Measurements from ENCODE around the gene MPV17.
"Not testable (repeated sequence)": the region's sequence is repeated elsewhere in the genome, so short reads cannot be mapped to it uniquely, and the experiment has no call there.

MPV17 gene

GRCh38 chr2:27320958-27321543, 1.8 kb downstream of the MPV17 start:
- Histone ChIP-seq H3K27ac (ENCODE audit: low read length) (no peak overlapping the region), H3K79me2 (ENCODE audit: low read length) (peaks cover 29% of the 10 kb centered on the region), H3K4me1 (ENCODE audit: low read length) (peaks cover 14% of the 10 kb centered on the region), H3K27me3 (ENCODE audit: low read depth, low read length) (no peaks in the 10 kb centered on the region), H3K4me2 (ENCODE audit: low read length) (no peak overlapping the region), H4K20me1 (ENCODE audit: insufficient read depth, low read length) (no peaks in the 10 kb centered on the region), H3K36me3 (replicated peaks; ENCODE audit: low read depth, low read length) (peaks cover 8% of the 10 kb centered on the region), H3K9me3 (ENCODE audit: insufficient read depth, low read length) (no peaks in the 10 kb centered on the region), H2AFZ (ENCODE audit: low read depth, low read length) (no peak overlapping the region), H3K9ac (ENCODE audit: low read length) (no peak overlapping the region), H3K4me3 (ENCODE audit: low read length) (no peak overlapping the region)
- TF ChIP-seq, protein P1, sequence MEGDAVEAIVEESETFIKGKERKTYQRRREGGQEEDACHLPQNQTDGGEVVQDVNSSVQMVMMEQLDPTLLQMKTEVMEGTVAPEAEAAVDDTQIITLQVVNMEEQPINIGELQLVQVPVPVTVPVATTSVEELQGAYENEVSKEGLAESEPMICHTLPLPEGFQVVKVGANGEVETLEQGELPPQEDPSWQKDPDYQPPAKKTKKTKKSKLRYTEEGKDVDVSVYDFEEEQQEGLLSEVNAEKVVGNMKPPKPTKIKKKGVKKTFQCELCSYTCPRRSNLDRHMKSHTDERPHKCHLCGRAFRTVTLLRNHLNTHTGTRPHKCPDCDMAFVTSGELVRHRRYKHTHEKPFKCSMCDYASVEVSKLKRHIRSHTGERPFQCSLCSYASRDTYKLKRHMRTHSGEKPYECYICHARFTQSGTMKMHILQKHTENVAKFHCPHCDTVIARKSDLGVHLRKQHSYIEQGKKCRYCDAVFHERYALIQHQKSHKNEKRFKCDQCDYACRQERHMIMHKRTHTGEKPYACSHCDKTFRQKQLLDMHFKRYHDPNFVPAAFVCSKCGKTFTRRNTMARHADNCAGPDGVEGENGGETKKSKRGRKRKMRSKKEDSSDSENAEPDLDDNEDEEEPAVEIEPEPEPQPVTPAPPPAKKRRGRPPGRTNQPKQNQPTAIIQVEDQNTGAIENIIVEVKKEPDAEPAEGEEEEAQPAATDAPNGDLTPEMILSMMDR (IDR thresholded peaks at IDR 0.05; ENCODE audit: low read depth, low read length): no peak
- TF ChIP-seq EZH2phosphoT487 (IDR thresholded peaks at IDR 0.05; ENCODE audit: low read depth): no peak

DNA sequence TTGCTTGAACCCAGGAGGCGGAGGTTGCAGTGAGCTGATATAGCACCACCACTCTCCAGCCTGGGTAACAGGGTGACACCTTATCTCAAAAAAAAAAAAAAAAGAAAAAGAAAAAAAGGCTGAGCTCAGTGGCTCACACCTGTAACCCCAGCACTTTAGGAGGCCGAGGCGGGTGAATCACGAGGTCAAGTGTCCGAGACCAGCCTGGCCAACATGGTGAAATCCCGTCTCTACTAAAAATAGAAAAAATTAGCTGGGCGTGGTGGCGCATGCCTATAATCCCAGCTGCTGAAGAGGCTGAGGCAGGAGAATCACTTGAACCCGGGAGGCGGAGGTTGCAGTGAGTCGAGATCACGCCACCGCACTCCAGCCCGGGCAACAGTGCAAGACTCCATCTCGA, 3.1 kb downstream of the MPV17 start:
- not testable (repeated sequence) for H3K36me3 ChIP-seq (replicated peaks; ENCODE audit: low read depth, low read length); H3K27me3 ChIP-seq (ENCODE audit: low read depth, low read length); H4K20me1 ChIP-seq (ENCODE audit: insufficient read depth, low read length); H3K9ac ChIP-seq (ENCODE audit: low read length); H3K4me2 ChIP-seq (ENCODE audit: low read length); H3K27ac ChIP-seq (ENCODE audit: low read length); H2AFZ ChIP-seq (ENCODE audit: low read depth, low read length); H3K4me3 ChIP-seq (ENCODE audit: low read length); H3K9me3 ChIP-seq (ENCODE audit: insufficient read depth, low read length)
- H3K4me1 ChIP-seq (ENCODE audit: low read length): peaks cover 14% of the 10 kb centered on the region
- peaks cover 29% of the 10 kb centered on the region for H3K79me2 ChIP-seq (ENCODE audit: low read length)

DNA sequence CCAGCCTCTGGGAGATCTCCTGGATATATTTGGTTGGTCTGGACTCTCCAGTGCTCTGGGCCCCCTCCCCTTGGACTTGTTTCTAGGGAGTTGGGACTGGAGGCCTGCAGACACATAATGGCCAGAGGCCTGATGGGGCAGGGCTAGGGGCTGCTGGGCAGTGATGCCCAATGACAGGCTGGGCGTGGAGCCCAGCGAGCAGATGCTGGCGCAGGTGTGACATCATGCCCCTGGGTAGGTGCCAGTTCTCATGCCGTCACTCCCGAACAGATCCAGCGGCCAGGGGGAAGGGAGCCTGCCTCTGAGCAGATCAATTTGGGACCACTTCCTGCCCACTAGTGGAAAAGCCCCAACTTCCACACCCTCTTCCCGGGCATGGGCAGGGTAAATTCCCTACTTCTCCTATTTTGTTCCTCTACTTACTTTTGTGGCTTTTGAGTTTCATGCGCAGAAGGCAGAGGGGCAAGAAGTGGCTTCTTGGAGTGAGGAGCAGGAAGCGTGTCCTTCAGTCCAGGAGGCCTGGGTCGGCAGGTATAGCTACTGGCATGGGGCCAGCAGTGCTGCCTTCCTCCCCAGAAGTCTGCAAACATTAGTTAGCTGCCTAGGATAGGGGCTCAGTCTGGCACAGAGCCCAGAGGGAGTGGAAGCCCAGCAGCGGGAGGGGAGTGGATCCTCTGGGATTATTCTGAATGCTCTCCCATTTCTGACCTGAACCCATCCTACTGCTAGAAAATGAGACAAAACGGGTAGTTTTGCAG, 6.1 kb downstream of the MPV17 start:
- TF ChIP-seq, protein P1 (IDR thresholded peaks at IDR 0.05; ENCODE audit: low read depth, low read length): no peak
- no peak for TF ChIP-seq EZH2phosphoT487 (IDR thresholded peaks at IDR 0.05; ENCODE audit: low read depth)
- H3K79me2 ChIP-seq (ENCODE audit: low read length): peaks cover 9% of the 10 kb centered on the region
- no peaks in the 10 kb centered on the region for H3K9me3 ChIP-seq (ENCODE audit: insufficient read depth, low read length)
- H3K4me1 ChIP-seq (ENCODE audit: low read length): peaks cover 5% of the 10 kb centered on the region
- no peaks in the 10 kb centered on the region for H3K36me3 ChIP-seq (replicated peaks; ENCODE audit: low read depth, low read length)
- H3K4me3 ChIP-seq (ENCODE audit: low read length): no peak overlapping the region
- no peaks in the 10 kb centered on the region for H4K20me1 ChIP-seq (ENCODE audit: insufficient read depth, low read length)
- no peak overlapping the region for H3K27ac ChIP-seq (ENCODE audit: low read length)
- H3K9ac ChIP-seq (ENCODE audit: low read length): no peak overlapping the region
- no peak overlapping the region for H3K4me2 ChIP-seq (ENCODE audit: low read length)
- no peaks in the 10 kb centered on the region for H3K27me3 ChIP-seq (ENCODE audit: low read depth, low read length)
- H2AFZ ChIP-seq (ENCODE audit: low read depth, low read length): no peak overlapping the region

DNA sequence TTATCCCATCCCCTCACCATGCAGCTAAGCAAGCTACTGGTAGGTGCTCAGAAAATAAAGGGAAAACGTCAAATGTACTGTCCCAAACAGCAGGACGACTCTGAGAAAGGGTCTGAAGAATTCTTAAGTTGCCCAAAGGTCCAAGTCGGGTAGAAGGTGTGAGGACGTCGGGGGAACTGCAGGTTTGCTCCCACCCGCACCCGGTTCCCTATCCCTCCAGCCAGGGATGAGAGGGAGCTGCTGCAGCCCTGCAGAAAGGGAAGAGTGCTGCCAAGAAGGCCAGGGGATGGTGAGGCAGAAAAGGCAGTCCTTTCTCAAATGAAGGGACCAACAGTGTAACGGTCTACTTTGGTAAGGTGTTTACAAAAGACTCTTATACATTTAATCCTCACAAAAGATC, 7.8 kb downstream of the MPV17 start:
- no peak overlapping the region for H3K4me2 ChIP-seq (ENCODE audit: low read length)
- no peaks in the 10 kb centered on the region for H3K36me3 ChIP-seq (replicated peaks; ENCODE audit: low read depth, low read length)
- no peaks in the 10 kb centered on the region for H3K79me2 ChIP-seq (ENCODE audit: low read length)
- no peak overlapping the region for H3K9ac ChIP-seq (ENCODE audit: low read length)
- H3K4me3 ChIP-seq (ENCODE audit: low read length): no peak overlapping the region
- H3K9me3 ChIP-seq (ENCODE audit: insufficient read depth, low read length): no peaks in the 10 kb centered on the region
- no peak overlapping the region for H2AFZ ChIP-seq (ENCODE audit: low read depth, low read length)
- H4K20me1 ChIP-seq (ENCODE audit: insufficient read depth, low read length): no peaks in the 10 kb centered on the region
- H3K27me3 ChIP-seq (ENCODE audit: low read depth, low read length): no peaks in the 10 kb centered on the region
- no peak overlapping the region for H3K27ac ChIP-seq (ENCODE audit: low read length)
- H3K4me1 ChIP-seq (ENCODE audit: low read length): no peaks in the 10 kb centered on the region
- TF ChIP-seq, protein P1 (IDR thresholded peaks at IDR 0.05; ENCODE audit: low read depth, low read length): no peak
- TF ChIP-seq EZH2phosphoT487 (IDR thresholded peaks at IDR 0.05; ENCODE audit: low read depth): no peak
